ENCODE data around the gene LIMCH1. TPM values are rescaled to one million over a fixed set of nuclear protein-coding genes. Genes with fewer than 3 reads are reported as not detected.

Gene LIMCH1
- polyA plus RNA-seq, 1 of the 3 experiments (the other 2 are of a cell fraction): 1.2 TPM

DNA sequence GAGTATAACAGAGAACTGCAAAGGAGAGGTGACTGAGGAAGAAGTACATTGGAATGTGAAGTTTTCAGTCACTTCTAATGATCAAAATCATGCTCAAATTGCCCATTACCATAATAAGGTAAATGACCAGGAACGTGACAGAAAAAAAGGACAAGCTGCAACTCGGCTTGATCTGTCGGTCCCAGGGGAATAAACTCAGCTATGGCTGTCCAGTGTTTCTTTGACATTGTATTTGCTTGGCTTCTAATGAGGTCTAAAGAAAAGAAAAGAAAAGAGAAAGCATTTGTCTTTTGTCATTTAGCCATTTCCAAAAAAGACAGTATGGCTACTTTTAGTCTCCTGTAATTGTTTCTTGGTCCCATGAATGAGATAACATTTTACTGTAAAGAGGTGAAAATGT is 185.3 kb downstream of the LIMCH1 start:
- ChIA-PET POLR2A (no interaction called here), CTCF (no interaction called here)
- H3K27ac ChIP-seq (ENCODE audit: low read depth in 2 of 2, low read length in 1 of 2): no peak overlapping the region
- 46% methylated on average over 3 of the region's 3 CpGs for WGBS (ENCODE audit: low lambda C conversion rate)
- H3K36me3 ChIP-seq (replicated peaks in 1 of 2; ENCODE audit: control insufficient read depth in 1 of 2, insufficient read depth in 2 of 2, low read length in 1 of 2): no peaks in the 10 kb centered on the region
- H3K9me2 ChIP-seq: no peaks in the 10 kb centered on the region
- H3F3A ChIP-seq (replicated peaks; ENCODE audit: insufficient read depth): peaks cover 6% of the 10 kb centered on the region
- H3K9me3 ChIP-seq: no peaks in the 10 kb centered on the region
- H3K4me3 ChIP-seq (ENCODE audit: low read depth in 2 of 2, low read length in 1 of 2): no peak overlapping the region
- no peaks in the 10 kb centered on the region for H4K20me1 ChIP-seq (ENCODE audit: insufficient read depth)
- no peak overlapping the region for H3K9ac ChIP-seq
- no peak overlapping the region for H2AFZ ChIP-seq (ENCODE audit: low read depth)
- DNase-seq: no peak
- no peaks in the 10 kb centered on the region for H3K79me2 ChIP-seq (ENCODE audit: insufficient read depth)
- no peaks in the 10 kb centered on the region; a peak in 1 of 4 replicates for H3K4me1 ChIP-seq (ENCODE audit: control insufficient read depth in 1 of 2, insufficient read depth in 2 of 2, low read depth in 1 of 2, low read length in 1 of 2)
- TF ChIP-seq MEF2A (IDR thresholded peaks at IDR 0.05; ENCODE audit: borderline replicate concordance, low read depth) (no peak), GATA2 (CRISPR knock-in tag; IDR thresholded peaks at IDR 0.05) (no peak), RXRA (IDR thresholded peaks at IDR 0.05; ENCODE audit: borderline replicate concordance, low read depth) (no peak), CHD2 (IDR thresholded peaks at IDR 0.05; ENCODE audit: low read length, partially characterized antibody) (no peak)
- TF ChIP-seq, protein P1, sequence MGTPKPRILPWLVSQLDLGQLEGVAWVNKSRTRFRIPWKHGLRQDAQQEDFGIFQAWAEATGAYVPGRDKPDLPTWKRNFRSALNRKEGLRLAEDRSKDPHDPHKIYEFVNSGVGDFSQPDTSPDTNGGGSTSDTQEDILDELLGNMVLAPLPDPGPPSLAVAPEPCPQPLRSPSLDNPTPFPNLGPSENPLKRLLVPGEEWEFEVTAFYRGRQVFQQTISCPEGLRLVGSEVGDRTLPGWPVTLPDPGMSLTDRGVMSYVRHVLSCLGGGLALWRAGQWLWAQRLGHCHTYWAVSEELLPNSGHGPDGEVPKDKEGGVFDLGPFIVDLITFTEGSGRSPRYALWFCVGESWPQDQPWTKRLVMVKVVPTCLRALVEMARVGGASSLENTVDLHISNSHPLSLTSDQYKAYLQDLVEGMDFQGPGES (IDR thresholded peaks at IDR 0.05; ENCODE audit: low read depth, low read length): no peak
- H3K4me2 ChIP-seq: no peak overlapping the region
- H3K27me3 ChIP-seq (ENCODE audit: insufficient read depth): no peaks in the 10 kb centered on the region

DNA sequence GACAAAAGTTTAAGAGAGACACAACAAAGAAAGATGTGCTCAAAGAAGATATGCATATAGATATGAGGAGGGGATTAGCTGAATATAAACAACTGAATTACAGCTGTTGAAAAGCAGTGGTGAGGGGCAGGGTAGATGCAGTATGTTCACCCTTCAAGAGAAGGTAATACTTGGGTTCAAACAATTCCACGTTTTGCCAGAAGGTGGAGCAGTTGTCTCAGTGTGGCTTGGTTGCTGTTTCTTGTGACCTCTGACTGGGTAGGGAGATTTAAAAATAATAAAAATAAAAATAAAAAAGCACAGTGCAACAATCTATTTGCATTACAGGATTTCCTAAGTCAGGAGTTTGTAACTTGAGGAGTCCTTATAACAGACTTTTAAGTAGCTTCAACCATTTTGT is 187.3 kb downstream of the LIMCH1 start:
- Histone ChIP-seq H4K20me1 (ENCODE audit: insufficient read depth) (no peaks in the 10 kb centered on the region), H2AFZ (ENCODE audit: low read depth) (no peak overlapping the region), H3K9me3 (no peaks in the 10 kb centered on the region), H3K36me3 (replicated peaks in 1 of 2; ENCODE audit: control insufficient read depth in 1 of 2, insufficient read depth in 2 of 2, low read length in 1 of 2) (no peaks in the 10 kb centered on the region), H3K27ac (ENCODE audit: low read depth in 2 of 2, low read length in 1 of 2) (no peak overlapping the region), H3K27me3 (ENCODE audit: insufficient read depth) (no peaks in the 10 kb centered on the region), H3K9ac (no peak overlapping the region), H3K79me2 (ENCODE audit: insufficient read depth) (no peaks in the 10 kb centered on the region), H3K4me2 (no peak overlapping the region), H3F3A (replicated peaks; ENCODE audit: insufficient read depth) (no peaks in the 10 kb centered on the region), H3K4me3 (ENCODE audit: low read depth in 2 of 2, low read length in 1 of 2) (no peak overlapping the region), H3K4me1 (ENCODE audit: control insufficient read depth in 1 of 2, insufficient read depth in 2 of 2, low read depth in 1 of 2, low read length in 1 of 2) (no peaks in the 10 kb centered on the region), H3K9me2 (no peaks in the 10 kb centered on the region)
- CTCF ChIA-PET: interaction anchor here (1.2 kb wide), 1 partner anchor 32 kb away, joined by 3 read pairs; no protein-coding TSS in a partner anchor
- WGBS (ENCODE audit: low lambda C conversion rate): 6% methylated on average over 1 of the region's 1 CpG
- TF ChIP-seq RAD21 (IDR thresholded peaks at IDR 0.05; ENCODE audit: low read length) (peak; percentile 25; the same call in 1 of the 2 replicates), CHD2 (IDR thresholded peaks at IDR 0.05; ENCODE audit: low read length, partially characterized antibody) (no peak)
- TF ChIP-seq, protein P2, sequence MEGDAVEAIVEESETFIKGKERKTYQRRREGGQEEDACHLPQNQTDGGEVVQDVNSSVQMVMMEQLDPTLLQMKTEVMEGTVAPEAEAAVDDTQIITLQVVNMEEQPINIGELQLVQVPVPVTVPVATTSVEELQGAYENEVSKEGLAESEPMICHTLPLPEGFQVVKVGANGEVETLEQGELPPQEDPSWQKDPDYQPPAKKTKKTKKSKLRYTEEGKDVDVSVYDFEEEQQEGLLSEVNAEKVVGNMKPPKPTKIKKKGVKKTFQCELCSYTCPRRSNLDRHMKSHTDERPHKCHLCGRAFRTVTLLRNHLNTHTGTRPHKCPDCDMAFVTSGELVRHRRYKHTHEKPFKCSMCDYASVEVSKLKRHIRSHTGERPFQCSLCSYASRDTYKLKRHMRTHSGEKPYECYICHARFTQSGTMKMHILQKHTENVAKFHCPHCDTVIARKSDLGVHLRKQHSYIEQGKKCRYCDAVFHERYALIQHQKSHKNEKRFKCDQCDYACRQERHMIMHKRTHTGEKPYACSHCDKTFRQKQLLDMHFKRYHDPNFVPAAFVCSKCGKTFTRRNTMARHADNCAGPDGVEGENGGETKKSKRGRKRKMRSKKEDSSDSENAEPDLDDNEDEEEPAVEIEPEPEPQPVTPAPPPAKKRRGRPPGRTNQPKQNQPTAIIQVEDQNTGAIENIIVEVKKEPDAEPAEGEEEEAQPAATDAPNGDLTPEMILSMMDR (IDR thresholded peaks at IDR 0.05): peak; percentile 40
- no peak for DNase-seq
- POLR2A ChIA-PET: no interaction called here
